GM21619 (cell line): Measurements from ENCODE around the gene TMEM45B.
A peak's percentile ranks its signal among the peaks of the same experiment; 100 is the strongest.

Experiments used
- ATAC-seq: cut with Tn5 transposase; IDR thresholded peaks from one replicate; pipeline ENCODE4 v1.9.1; 2021; ENCODE audit not compliant: unreplicated experiment

The TMEM45B gene

DNA sequence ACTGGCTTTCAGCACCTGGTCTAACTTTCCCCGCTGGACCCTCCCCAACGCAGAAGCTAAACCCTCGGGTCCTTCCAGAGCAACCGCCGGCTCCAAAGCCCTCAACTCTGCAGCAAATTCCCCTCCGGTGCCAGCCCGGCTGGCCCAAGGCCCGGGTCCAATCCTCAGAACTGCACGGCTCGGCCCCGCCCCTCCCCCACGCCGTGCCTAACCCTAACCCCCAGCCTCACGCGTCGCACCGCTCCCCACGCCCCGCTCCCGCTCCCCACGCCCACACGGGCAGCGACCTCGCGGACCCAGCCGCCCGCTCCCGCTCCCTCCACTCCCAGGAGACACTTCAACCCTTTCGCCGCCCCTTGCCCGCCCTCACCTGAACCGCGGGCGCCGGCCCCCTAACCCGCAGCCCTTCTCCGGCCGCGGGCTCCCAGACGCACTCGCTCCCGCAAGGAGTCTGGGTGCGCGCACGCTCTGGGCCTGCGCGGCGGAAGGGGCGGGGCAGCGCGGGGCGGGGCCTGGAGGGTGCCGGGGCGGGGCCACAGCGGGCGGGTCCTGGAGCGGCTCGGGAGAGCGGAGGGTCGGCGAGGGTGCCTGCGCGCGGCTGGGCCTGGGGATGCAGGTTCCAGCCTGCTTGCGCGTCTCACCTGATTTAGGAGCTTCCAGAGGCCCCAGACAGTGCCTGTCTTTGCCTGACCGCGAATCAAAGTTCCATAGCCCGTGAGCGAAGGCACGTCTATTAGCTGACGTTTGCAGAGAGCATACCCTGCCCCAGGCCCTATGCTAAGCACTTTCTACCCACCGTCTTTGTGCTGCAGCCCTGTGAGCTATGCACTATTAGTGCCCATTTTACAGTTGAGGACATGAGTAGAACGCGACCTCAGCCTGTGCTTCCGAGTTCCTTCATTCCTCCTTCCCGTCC lies 79.7 kb downstream of the TMEM45B start, which contains the start of gene NFRKB:
TSS of gene NFRKB (minus strand) at position 453 of the 916 bp plus-strand sequence. CDS start 2,729 bp downstream, outside the sequence.
- peak; percentile 92 for ATAC-seq

DNA sequence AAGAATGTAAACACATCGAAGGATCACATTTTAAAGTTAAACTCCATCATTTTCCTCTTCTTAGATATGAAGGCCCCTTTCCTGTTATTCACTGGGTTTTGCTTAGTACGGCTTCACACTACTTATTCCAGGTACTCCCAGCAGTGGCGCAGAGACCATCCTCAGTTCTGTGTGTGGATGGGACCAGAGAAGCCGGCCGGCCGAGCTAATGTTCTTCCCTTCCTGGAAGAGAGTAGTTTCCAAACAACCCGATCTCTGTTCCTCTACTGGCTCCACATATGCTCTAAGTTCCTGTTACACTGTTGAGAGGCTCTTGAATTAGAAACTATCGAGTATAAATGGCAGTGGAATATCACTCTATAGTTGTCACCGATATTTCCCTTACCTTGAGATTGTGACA lies 80.4 kb downstream of the TMEM45B start:
- ATAC-seq, result no peak

DNA sequence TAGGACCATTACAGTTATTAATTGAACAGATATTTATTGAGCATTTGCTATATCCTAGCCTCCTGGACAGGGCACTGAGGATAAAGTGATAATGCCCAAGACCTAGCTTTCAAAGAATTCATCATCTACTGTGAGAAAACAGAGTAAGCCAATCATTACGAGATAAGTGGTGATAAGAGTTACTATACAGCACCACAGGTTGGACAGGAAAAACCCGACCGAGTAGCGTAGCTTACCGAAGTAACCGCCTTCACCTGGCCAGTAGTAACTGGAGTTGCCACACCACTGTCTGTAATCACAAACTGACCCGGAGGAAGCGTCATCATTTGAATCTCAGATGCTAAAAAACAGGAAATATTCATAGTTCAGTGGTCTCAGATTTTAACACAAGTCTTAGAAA lies 89.8 kb downstream of the TMEM45B start:
- no peak for ATAC-seq
